K562 (cell line): ENCODE results near the gene P2RX1. TPM values are rescaled to one million over a fixed set of nuclear protein-coding genes. Genes with fewer than 3 reads are reported as not detected.

Source experiments
- ATAC-seq: fragments of 200-7000 bp; cut with Tn5 transposase; 3 replicates; pipeline ENCODE4 v1.9.1; 2020; ENCODE audit warnings: moderate library complexity
- BruUV-seq: library from RNA; stranded (reverse); fragments of 400-500 nt; replicated peaks from 2 replicates; lab custom pipeline; 2021; lab: Mats Ljungman, UMichigan
- CTCF ChIA-PET: fragments of 300-600 bp; formaldehyde crosslinking; extraction: SDS; loops from one replicate; lab custom pipeline; 2021; ENCODE audit warnings: low intra/inter-chr PET ratio; lab: Yijun Ruan, JAX
- POLR2A ChIA-PET: fragments of 300-600, 350-650 bp; sonication (Branson Sonifier 250); formaldehyde crosslinking; extraction: SDS; loops from one replicate; lab custom pipeline; 2021; ENCODE audit warnings: antibody characterized with exemption, inconsistent platforms; lab: Yijun Ruan, JAX
- DNase-seq, 4 experiments: peaks; one replicate each; pipeline versions ENCODE4 v3.0.0 to v3.0.0-alpha.2; 2011 to 2018; ENCODE audit warnings: low spot score in 3 of 4, mixed read lengths in 3 of 4; ENCODE audit errors: extremely low read depth in 1 of 4
- FAIRE-seq: peaks from 2 replicates; lab custom pipeline; 2011; peaks lifted over from hg19 to GRCh38; lab: Jason Lieb, UNC
- H2AFZ ChIP-seq: 2 replicates; pipeline ENCODE4 v1.6.0; 2011; ENCODE audit warnings: low read depth, low read length, control low read depth, inconsistent platforms
- H3K27ac ChIP-seq: fragments of 200-600 bp; 3 replicates; pipeline ENCODE4 v1.8.0; 2011; ENCODE audit warnings: low read depth, mild to moderate bottlenecking, control low read depth, inconsistent platforms, low read length, moderate library complexity, mixed read lengths; ENCODE audit errors: extremely low read depth
- H3K27me3 ChIP-seq, 2 experiments: fragments of 300-600 bp in 1 of 2; 2 replicates in 1 of 2; 3 replicates in 1 of 2; pipeline versions ENCODE4 v1.6.0 to v1.8.0; 2011; ENCODE audit warnings: inconsistent platforms in 2 of 2, low read length in 2 of 2, mild to moderate bottlenecking in 1 of 2, mixed read lengths in 1 of 2, moderate library complexity in 1 of 2; ENCODE audit not compliant: control insufficient read depth in 2 of 2, insufficient read depth in 2 of 2
- H3K36me3 ChIP-seq: fragments of 300-600 bp; 3 replicates; pipeline ENCODE4 v1.8.0; 2011; ENCODE audit warnings: mild to moderate bottlenecking, low read length, inconsistent platforms; ENCODE audit not compliant: control insufficient read depth, insufficient read depth
- H3K4me1 ChIP-seq, 2 experiments: fragments of 200-600 bp in 1 of 2; replicated peaks in 1 of 2; 2 replicates in 1 of 2; 3 replicates in 1 of 2; pipeline versions ENCODE4 v1.5.1 to v1.8.0; 2011; ENCODE audit warnings: inconsistent platforms in 2 of 2, low read length in 2 of 2, mild to moderate bottlenecking in 1 of 2, mixed read lengths in 1 of 2, moderate library complexity in 1 of 2; ENCODE audit not compliant: control insufficient read depth in 2 of 2, insufficient read depth in 2 of 2
- H3K4me2 ChIP-seq: 2 replicates; pipeline ENCODE4 v1.6.1; 2011; ENCODE audit warnings: low read length, control low read depth, inconsistent platforms, mixed read lengths; ENCODE audit not compliant: insufficient read depth
- H3K4me3 ChIP-seq: fragments of 200-600 bp; sonication (generic), shearing (Covaris generic); 2 replicates; pipeline ENCODE4 v1.5.1; 2016; ENCODE audit warnings: control low read depth, inconsistent platforms
- H3K79me2 ChIP-seq: fragments of 200-600 bp; 3 replicates; pipeline ENCODE4 v1.8.0; 2011; ENCODE audit warnings: low read length, inconsistent platforms; ENCODE audit not compliant: control insufficient read depth, insufficient read depth
- H3K9ac ChIP-seq, 2 experiments: 2 replicates each; pipeline versions ENCODE4 v1.6.0 to v1.6.1; 2011; ENCODE audit warnings: low read depth in 2 of 2, low read length in 2 of 2, control low read depth in 1 of 2, inconsistent platforms in 1 of 2, mild to moderate bottlenecking in 1 of 2, mixed read lengths in 1 of 2; ENCODE audit not compliant: insufficient read depth in 1 of 2
- H3K9me1 ChIP-seq: one replicate; pipeline ENCODE4 v1.6.0; 2011; ENCODE audit warnings: inconsistent platforms, mild to moderate bottlenecking, low read length, moderate library complexity; ENCODE audit not compliant: control insufficient read depth, insufficient read depth
- H3K9me3 ChIP-seq: replicated peaks from 2 replicates; pipeline ENCODE4 v1.5.1; 2011; ENCODE audit warnings: low read depth, low read length, inconsistent platforms; ENCODE audit not compliant: control insufficient read depth, insufficient read depth
- H4K20me1 ChIP-seq: replicated peaks from 2 replicates; pipeline ENCODE4 v1.6.1; 2011; ENCODE audit warnings: low read length, inconsistent platforms, mixed read lengths; ENCODE audit not compliant: control insufficient read depth, insufficient read depth
- DMBX1 ChIP-seq: fragments of 250-450 bp; sonication (Bioruptor Pico); IDR thresholded peaks from 2 replicates; pipeline ENCODE4 v1.8.0; 2022; ENCODE audit warnings: inconsistent platforms, mild to moderate bottlenecking, moderate library complexity, borderline replicate concordance
- GTF2A2 ChIP-seq: IDR thresholded peaks from 2 replicates; pipeline ENCODE4 v1.6.1; 2016; ENCODE audit warnings: mild to moderate bottlenecking, missing genetic modification characterization, missing compliant biosample characterization
- HLTF ChIP-seq: fragments of 450-650 bp; IDR thresholded peaks from 2 replicates; pipeline ENCODE4 v1.6.1; 2016
- JUN ChIP-seq, 2 experiments: sonication (generic) in 1 of 2; formaldehyde crosslinking in 1 of 2; IDR thresholded peaks; 2 replicates each; pipeline versions ENCODE4 v1.6.1 to v1.8.0; 2012 to 2022; ENCODE audit warnings: borderline replicate concordance in 2 of 2, mild to moderate bottlenecking in 2 of 2, improper control_type of control experiment in 1 of 2, low read depth in 1 of 2, low read length in 1 of 2, missing genetic modification reagents in 1 of 2
- MAFK ChIP-seq: IDR thresholded peaks from 2 replicates; pipeline ENCODE4 v1.6.1; 2011; ENCODE audit warnings: low read length, improper control_type of control experiment
- MCM3 ChIP-seq: fragments of 450-650 bp; IDR thresholded peaks from 2 replicates; pipeline ENCODE4 v1.6.1; 2016
- MEF2A ChIP-seq: IDR thresholded peaks from 2 replicates; pipeline ENCODE4 v1.6.1; 2011; ENCODE audit warnings: low read depth, mild to moderate bottlenecking, low read length, moderate library complexity; ENCODE audit not compliant: control insufficient read depth
- POLR2H ChIP-seq: IDR thresholded peaks from 2 replicates; pipeline ENCODE4 v1.6.1; 2016; ENCODE audit warnings: missing genetic modification characterization, low read depth, mild to moderate bottlenecking, control low read depth, missing compliant biosample characterization, moderate library complexity
- SREBF1 ChIP-seq: fragments of 150-350 bp; IDR thresholded peaks from 2 replicates; pipeline ENCODE4 v1.6.1; 2014; ENCODE audit warnings: antibody characterized with exemption, low read depth, low read length, borderline replicate concordance
- WHSC1 ChIP-seq: IDR thresholded peaks from one replicate; pipeline ENCODE4 v1.6.1; 2012; ENCODE audit warnings: low read length, control low read depth, inconsistent platforms
- WGBS: fragments of 100-300 bp; shearing (Covaris generic); methylation state at CpG from one replicate; pipeline ENCODE4 v1.1.6; 2016; ENCODE audit warnings: low coverage, mixed read lengths; ENCODE audit not compliant: insufficient coverage; ENCODE audit errors: missing lambda C conversion rate; 5-methylcytosine and 5-hydroxymethylcytosine counted together
- in situ Hi-C: fragments of 300-500 bp; cut with MboI; formaldehyde crosslinking; loops from 4 replicates; pipeline ENCODE4 v1.15.0; 2018; ENCODE audit warnings: inconsistent platforms, mixed read lengths
- intact Hi-C: fragments of 100-400 bp; cut with micrococcal nuclease; formaldehyde crosslinking; loops from 2 replicates; pipeline ENCODE4 v1.14.2; 2022
- polyA plus RNA-seq, 8 experiments: library from polyadenylated mRNA; depleted of rRNA in 4 of 8; stranded (reverse) in 5 of 8; unstranded in 3 of 8; fragments of >200 nt; fragmentation: Nextera tagmentation in 2 of 8; fragmentation: Illumina TruSeq in 1 of 8; extraction: Ambion mirVana in 2 of 8; extraction: Trizol in 1 of 8; gene quantifications; 2 replicates each; pipeline versions ENCODE4 v1.2.1 to v1.2.3, GENCODE V29; 2011 to 2014; ENCODE audit warnings: inconsistent platforms in 1 of 8, missing spikeins in 1 of 8
- total RNA-seq, 7 experiments: library from RNA; depleted of rRNA in 6 of 7; stranded (reverse); fragments of >200 nt in 6 of 7; fragmentation: Illumina TruSeq in 2 of 7; extraction: Trizol in 2 of 7; gene quantifications; 2 replicates each; pipeline versions ENCODE4 v1.2.1 to v1.2.3, GENCODE V29; 2011 to 2021; ENCODE audit warnings: low replicate concordance in 1 of 7
- TF ChIP-seq, protein P1 (sequence below): fragments of 450-650 bp; formaldehyde crosslinking; IDR thresholded peaks from 2 replicates; pipeline ENCODE4 v1.4.0; 2020; ENCODE audit warnings: mild to moderate bottlenecking, moderate library complexity
- TF ChIP-seq, protein P2 (sequence below): fragments of 150-350 bp; IDR thresholded peaks from 2 replicates; pipeline ENCODE4 v1.6.1; 2014; ENCODE audit warnings: low read depth, mild to moderate bottlenecking, low read length, borderline replicate concordance

The P2RX1 gene
- total and polyA plus RNA-seq, 9 of the 15 experiments (the other 6 are each of a cell fraction or from before 2014, with no cell fraction given) = 0.27 to 20.3 (median 10.3) TPM

DNA sequence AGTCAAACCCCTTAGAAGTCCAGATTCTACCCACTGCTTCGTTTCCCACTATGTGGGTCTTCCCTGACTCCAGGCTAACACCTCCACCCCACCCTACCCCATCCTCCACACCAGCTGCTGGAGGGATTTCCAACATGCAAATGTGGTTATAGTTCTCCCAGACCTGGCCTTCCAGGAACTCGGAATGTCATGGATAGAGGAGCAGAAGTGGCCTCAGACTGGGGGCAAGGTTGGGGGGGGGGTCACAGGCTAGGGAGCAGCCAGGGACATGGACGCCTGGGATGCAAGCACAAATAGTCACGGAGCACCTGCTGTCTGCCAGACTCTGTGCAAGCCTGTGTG lies 25.4 kb downstream of the P2RX1 start:
- Histone ChIP-seq H3K36me3 (no peaks in the 10 kb centered on the region), H3K27ac (no peak overlapping the region), H3K9me1 (no peaks in the 10 kb centered on the region), H3K4me1 (peaks cover 33 to 74% of the 10 kb centered on the region in 2 experiments), H4K20me1 (no peaks in the 10 kb centered on the region), H3K79me2 (peaks cover 36% of the 10 kb centered on the region), H3K4me3 (no peak overlapping the region), H3K9ac (peak overlapping the region in 1 of 2 experiments; percentile 92; a peak in 1 of 4 replicates), H3K4me2 (no peak overlapping the region), H3K9me3 (no peaks in the 10 kb centered on the region), H2AFZ (no peak overlapping the region), H3K27me3 (no peaks in the 10 kb centered on the region)
- ChIA-PET CTCF (interaction anchor here (0.6 kb wide), 1 partner anchor 111 kb away, joined by 4 read pairs; no protein-coding TSS in a partner anchor), POLR2A (interaction anchor here (0.7 to 0.9 kb wide), 2 partner anchors 12 to 32 kb away, joined by 3 read pairs; no protein-coding TSS in a partner anchor)
- TF ChIP-seq MCM3 (no peak), GTF2A2 (tag) (no peak), DMBX1 (CRISPR knock-in tag) (no peak), HLTF (no peak), POLR2H (tag) (no peak), WHSC1 (no peak), MAFK (no peak), MEF2A (no peak), JUN (IDR thresholded peaks at IDR 0.05; ENCODE audit: borderline replicate concordance, low read depth, low read length) (no peak), JUN (CRISPR knock-in tag; IDR thresholded peaks at IDR 0.05; ENCODE audit: borderline replicate concordance) (no peak), SREBF1 (no peak)
- TF ChIP-seq, protein P1, sequence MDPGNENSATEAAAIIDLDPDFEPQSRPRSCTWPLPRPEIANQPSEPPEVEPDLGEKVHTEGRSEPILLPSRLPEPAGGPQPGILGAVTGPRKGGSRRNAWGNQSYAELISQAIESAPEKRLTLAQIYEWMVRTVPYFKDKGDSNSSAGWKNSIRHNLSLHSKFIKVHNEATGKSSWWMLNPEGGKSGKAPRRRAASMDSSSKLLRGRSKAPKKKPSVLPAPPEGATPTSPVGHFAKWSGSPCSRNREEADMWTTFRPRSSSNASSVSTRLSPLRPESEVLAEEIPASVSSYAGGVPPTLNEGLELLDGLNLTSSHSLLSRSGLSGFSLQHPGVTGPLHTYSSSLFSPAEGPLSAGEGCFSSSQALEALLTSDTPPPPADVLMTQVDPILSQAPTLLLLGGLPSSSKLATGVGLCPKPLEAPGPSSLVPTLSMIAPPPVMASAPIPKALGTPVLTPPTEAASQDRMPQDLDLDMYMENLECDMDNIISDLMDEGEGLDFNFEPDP (CRISPR knock-in tag) = no peak
- TF ChIP-seq, protein P2, sequence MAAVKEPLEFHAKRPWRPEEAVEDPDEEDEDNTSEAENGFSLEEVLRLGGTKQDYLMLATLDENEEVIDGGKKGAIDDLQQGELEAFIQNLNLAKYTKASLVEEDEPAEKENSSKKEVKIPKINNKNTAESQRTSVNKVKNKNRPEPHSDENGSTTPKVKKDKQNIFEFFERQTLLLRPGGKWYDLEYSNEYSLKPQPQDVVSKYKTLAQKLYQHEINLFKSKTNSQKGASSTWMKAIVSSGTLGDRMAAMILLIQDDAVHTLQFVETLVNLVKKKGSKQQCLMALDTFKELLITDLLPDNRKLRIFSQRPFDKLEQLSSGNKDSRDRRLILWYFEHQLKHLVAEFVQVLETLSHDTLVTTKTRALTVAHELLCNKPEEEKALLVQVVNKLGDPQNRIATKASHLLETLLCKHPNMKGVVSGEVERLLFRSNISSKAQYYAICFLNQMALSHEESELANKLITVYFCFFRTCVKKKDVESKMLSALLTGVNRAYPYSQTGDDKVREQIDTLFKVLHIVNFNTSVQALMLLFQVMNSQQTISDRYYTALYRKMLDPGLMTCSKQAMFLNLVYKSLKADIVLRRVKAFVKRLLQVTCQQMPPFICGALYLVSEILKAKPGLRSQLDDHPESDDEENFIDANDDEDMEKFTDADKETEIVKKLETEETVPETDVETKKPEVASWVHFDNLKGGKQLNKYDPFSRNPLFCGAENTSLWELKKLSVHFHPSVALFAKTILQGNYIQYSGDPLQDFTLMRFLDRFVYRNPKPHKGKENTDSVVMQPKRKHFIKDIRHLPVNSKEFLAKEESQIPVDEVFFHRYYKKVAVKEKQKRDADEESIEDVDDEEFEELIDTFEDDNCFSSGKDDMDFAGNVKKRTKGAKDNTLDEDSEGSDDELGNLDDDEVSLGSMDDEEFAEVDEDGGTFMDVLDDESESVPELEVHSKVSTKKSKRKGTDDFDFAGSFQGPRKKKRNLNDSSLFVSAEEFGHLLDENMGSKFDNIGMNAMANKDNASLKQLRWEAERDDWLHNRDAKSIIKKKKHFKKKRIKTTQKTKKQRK = no peak
- DNase-seq (no peak), FAIRE-seq (no peak), ATAC-seq (no peak)
- in situ Hi-C loops (no loop called here), intact Hi-C loops (no loop called here)
- 59% methylated on average over 3 of the region's 4 CpGs for WGBS
- BruUV-seq = no TSS peak
